Kidney tubule cell (primary cell): Measurements from ENCODE around the gene OPRL1.

Source experiments
- DNase-seq: peaks from one replicate; pipeline ENCODE4 v3.0.0-alpha.2; 2018; ENCODE audit warnings: low spot score

OPRL1 gene

DNA sequence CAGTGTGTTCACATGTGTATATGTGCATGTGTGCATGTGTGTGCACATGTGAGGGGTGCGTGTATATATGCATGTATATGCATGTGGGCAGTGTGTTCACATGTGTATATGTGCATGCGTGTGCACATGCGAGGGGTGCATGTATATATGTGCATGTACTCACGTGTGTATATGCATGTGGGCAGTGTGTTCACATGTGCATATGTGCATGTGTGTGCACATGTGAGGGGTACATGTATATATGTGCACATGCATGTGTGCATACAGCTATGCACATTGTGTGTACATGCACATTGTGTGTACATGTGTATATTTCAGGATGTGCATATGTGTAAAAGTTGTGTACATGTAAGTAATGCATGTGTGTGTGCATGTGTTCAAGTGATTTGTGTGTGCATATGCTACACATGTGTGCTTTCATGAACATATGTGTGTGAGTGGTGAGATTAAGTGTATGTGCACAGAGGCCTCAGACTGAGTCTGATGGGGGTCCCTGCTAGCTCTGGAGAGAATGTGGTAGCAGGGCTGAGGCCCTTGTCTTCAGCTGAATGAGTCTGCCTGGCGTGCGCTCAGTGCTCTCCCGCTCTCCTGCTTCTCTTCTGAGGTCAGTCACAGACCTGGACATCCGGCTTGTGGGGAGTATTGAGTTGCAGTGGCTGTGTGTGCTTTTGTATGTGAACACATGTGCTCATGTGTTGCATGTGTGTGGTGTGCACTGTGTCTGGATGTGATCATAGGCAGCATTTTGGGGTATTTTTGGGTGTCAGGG lies 64.4 kb downstream of the OPRL1 start:
- no peak for DNase-seq

DNA sequence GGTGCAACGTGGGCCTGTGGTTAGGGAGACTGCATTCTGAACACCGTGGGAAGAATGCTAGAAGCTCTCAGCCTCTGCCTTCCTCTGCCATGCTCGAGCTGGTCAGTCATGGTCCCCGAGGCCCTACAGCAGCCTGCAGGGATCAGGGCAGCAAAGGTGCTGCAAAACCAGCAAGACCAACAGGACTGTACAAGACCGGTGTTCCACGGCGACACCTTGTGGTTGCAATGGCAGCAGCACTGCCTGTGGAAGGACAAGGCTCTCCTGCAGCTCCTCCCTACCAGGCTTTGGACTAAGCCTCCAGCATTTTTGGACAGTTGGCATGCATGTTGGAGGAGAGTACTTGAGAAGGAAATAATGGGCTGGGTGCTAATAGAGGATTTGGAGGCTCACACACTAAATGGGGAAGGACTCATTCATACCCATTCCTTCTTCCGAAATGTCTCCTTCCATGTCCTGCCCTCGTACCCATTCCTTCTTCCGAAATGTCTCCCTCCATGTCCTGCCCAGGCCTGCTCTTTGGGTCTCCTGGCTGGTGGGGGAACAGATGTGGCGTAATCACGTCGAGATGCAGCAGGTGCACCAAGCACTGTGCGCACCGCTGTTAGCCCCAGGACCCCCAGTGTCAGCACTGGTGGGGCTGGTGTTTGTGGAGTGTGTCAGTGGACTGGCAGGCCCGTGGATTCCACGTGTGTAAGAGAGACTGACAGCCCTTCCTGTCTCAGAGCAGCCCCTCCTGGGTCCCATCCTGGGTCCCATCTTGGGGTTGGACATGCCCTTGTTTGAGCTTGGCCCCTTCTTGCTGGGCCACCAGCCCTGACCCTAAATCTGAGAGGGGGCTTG lies 65.8 kb downstream of the OPRL1 start:
- DNase-seq, result no peak

DNA sequence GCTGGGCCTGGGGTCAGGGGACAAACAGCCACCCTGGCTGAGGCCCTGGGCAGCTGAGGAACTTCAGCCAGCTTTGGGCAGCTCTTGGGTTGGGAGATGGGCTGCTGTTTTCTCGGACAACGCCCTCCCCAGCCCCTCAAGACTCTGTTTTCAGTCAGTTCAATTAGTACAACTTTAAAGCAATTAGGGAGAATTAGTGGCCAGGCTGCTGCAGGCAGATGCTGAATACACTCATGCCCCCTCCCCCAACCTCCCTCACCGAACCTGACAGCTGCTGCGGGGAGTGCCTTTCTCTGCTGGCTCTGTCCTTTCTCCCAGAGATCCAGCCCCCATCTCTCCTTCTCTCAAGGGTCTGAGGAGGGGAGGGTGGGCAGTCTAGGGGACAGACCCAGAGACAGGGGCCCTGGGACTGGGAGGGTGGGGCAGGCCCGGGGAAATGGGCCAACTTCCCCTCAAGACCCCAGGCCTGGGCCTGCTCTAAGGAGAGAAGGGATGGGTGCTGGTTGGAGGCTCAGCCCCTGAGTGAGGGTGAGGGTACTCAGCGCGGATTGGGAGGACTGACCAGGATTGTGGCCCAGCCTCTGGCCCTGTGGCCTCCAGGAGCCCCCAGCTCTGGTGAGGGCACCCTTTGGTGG lies 66.5 kb downstream of the OPRL1 start:
- DNase-seq, result no peak

DNA sequence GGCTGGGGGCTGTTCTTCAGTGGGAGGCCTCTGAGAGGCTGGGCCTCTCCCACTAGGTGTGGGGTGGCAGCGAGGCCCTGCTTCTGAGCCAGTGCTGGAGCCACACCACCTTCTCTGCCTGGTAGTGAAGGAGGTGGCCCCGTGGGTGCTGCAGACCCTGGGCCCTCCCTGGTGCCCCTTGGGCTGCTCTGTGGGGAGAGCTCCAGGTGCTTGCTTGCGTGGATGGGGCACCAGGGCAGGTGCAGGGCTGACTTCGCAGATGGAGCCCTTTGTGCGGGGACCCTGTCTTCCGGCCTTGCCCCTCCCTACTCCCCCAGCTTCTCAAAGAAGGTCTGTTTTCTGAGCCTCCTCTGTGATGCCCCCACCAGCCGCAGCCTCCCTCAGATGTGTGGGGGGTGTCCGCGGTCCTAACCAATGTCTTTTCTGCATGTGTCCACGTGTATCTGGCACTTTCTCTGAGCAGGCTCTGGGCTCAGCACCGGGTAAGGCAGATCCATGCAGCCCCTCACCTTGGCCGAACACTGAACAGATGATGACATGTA lies 67.1 kb downstream of the OPRL1 start:
- no peak for DNase-seq

DNA sequence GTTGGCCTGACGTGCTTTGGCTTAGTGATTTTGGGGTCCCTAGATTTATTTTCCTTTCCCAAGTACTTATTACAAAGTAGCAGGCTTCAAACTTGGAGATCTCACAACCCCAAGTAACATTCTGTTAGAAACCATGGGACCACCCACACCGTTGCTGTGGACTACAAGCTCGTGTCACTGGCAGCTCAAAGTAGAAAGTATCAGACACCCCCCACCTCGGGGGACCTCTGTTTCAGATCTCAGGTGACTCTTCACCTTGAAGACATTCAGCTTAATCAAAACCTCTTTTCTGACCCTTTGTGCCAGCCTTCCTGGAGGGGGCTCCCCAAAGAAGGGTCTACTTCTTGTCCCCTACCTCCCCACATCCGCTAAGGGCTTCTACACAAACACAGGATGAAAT lies 68.7 kb downstream of the OPRL1 start:
- DNase-seq, result no peak

DNA sequence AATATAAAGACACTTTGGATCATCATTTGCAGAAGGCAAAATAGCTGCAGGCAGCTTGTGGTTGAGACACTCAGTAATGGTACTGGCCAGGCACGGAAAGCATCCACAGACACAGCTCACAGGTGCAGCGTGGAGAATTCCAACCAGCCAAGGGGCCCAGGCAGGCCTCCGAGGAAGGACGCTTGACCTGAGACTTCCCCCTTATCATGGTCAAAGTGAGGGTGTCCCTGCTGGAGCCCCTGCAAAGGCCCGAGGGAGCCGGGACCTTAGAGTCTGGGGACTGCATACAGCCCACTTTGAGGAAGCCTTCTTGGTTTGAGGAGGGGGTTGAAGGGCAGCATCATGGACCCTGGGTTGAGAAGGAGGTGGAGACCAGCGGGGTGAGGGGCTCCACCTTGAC lies 69.3 kb downstream of the OPRL1 start:
- no peak for DNase-seq

DNA sequence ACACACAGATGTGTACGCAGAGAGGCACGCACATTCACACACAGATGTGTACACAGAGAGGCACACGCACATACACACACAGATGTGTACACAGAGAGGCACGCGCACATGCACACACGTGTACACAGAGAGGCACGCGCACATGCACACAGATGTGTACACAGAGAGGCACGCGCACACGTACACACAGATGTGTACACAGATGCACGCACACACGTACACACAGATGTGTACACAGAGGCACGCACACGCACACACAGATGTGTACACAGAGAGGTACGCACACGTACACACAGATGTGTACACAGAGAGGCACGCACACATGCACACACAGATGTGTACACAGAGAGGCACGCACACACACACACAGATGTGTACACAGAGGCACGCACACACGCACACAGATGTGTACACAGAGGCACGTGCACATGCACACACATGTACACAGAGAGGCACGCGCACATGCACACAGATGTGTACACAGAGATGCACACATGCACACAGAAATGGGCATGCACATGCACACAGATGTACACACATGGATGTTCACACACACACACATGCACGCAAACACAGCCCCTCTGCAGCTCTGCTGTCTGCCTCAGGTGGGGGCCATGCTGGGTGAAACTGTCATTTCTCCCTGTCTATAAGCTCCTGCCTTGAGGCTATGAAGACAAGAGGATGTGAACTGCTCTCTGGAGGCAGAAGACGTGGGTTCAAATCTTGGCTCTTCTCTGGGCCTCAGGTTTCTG lies 70.1 kb downstream of the OPRL1 start:
- no peak for DNase-seq
